LNCAP (cell line): ENCODE data around the gene POLD4.

Experiments
- TF ChIP-seq, protein P1 (sequence below): fragments of 450-650 bp; IDR thresholded peaks from 2 replicates; pipeline ENCODE4 v1.5.1; 2017; ENCODE audit warnings: mild to moderate bottlenecking

The POLD4 gene

DNA sequence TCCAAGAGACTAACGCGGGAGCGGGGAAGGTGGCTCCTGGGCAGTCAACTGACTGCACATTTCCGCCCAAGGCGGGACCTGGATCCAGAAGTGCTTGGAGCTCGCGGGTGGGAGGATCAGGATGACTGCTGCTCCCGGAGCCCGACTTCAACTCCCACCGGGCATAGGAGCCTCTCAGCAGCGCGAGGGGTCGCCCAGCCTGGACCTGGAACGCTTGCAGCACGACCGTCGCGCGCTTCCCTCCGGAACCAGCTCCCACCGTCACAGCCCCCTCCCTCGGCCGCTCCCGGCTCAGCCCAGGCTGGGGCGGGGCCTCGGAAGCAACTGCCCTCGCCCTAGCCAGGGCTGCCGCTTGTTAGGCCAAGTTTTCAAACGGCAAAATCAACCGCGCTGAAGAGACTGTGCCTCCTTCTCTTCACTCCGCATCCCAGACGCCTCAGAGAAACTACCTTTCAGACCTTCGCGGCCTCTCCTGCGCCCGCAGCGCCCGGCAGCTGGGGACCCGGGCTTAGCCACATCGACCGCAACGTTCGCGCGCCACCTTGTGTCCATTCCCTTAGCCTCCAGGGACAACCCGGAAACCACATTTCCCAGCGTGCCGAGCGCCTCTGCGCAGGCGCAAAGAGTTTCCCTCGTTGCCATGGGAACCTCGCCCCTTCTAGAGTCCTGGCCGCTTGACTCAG, 36.0 kb downstream of the POLD4 start:
- TF ChIP-seq, protein P1, sequence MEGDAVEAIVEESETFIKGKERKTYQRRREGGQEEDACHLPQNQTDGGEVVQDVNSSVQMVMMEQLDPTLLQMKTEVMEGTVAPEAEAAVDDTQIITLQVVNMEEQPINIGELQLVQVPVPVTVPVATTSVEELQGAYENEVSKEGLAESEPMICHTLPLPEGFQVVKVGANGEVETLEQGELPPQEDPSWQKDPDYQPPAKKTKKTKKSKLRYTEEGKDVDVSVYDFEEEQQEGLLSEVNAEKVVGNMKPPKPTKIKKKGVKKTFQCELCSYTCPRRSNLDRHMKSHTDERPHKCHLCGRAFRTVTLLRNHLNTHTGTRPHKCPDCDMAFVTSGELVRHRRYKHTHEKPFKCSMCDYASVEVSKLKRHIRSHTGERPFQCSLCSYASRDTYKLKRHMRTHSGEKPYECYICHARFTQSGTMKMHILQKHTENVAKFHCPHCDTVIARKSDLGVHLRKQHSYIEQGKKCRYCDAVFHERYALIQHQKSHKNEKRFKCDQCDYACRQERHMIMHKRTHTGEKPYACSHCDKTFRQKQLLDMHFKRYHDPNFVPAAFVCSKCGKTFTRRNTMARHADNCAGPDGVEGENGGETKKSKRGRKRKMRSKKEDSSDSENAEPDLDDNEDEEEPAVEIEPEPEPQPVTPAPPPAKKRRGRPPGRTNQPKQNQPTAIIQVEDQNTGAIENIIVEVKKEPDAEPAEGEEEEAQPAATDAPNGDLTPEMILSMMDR: peak; percentile 87

DNA sequence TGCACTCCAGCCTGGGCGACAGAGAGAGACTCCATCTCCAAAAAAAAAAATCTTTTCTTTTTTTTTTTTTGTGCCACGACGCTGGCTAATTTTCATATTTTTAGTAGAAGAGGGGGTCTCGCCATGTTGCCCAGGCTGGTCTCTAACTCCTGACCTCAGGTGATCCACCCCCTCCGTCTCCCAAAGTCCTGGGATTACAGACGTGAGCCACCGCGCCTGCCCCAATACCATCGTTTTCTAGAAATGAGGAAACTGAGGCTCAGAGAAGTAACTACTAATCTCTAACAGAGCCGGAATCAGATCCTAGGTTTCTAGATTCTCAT, 36.5 kb downstream of the POLD4 start:
- TF ChIP-seq, protein P1: no peak

DNA sequence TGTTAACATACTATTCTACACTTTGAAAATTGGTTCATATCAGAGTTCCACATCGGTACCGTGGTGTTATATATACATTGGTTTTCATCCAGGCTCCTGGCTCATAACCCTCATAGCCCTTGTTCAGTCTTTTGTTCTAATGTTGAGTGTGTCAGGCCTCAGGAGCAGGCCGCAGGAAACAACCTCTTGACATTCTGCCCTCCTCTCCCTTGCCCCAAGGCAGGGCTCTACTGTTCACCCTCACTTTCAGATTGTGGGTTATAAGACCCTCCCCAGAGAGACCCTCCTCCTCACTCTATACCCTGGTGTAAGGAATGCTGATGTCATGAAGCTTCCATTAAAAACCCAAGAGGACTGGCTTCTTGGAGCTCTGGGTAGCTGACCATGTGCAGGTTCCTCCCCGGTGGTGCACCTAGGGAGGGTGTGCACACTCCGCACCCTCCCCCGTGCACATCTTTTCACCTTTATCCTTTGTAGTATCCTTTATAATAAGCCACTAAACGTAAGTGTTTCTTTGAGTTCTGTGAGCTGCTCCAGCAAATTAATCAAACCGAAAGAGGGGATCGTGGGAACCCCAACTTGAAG, 37.9 kb downstream of the POLD4 start:
- TF ChIP-seq, protein P1: no peak

DNA sequence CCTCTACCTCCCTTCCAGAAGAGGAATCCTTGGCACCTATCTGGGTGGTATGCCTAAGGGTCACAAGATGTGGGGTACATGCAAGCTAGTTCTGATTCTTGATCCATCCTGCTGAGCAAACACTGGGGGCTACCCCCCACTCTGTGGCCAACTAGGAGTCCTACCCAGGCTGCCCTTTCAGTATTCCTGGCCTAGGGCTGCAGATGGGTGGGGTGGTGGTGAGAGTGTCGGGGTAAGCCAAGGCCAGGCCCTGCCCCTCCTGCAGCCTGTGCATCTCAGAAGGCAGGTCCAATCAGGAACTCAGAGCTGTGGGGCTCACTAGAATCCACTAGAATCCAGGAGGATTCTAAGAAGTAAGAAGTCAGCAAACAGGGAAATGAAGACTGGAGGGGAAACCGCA, 39.1 kb downstream of the POLD4 start:
- TF ChIP-seq, protein P1: no peak

DNA sequence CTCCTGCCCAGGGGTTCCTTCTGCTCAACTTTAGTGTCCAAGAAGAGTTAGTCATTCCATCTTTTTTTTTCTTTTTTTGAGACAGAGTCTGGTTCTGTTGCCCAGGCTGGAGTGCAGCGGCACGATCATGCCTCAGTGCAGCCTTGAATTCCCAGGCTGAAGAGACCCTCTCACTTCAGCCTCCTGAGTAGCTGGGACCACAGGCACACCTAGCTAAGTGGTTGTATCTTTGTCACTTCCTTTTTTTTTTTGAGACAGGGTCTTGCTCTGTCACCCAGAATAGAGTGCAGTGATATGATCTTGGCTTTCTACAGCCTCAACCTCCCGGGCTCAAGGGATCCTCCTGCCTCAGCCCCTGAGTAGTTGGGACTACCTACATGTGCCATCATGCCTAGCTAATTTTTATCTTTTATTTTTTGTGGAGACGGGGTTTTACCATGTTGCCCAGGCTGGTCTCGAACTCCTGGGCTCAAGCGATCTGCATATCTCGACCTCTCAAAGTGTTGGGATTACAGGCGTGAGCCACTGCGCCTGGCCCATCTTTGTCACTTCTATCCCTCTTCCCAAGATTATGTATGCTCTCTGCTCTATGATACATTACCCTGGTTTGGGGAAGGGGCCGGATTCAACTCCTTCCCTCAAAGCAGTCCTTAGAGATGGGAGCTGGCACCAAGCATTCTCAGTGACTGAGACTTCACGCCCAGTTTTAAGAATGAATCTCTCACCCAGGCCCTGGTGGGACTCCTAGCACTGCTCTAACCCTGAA, 40.0 kb downstream of the POLD4 start:
- TF ChIP-seq, protein P1: no peak

DNA sequence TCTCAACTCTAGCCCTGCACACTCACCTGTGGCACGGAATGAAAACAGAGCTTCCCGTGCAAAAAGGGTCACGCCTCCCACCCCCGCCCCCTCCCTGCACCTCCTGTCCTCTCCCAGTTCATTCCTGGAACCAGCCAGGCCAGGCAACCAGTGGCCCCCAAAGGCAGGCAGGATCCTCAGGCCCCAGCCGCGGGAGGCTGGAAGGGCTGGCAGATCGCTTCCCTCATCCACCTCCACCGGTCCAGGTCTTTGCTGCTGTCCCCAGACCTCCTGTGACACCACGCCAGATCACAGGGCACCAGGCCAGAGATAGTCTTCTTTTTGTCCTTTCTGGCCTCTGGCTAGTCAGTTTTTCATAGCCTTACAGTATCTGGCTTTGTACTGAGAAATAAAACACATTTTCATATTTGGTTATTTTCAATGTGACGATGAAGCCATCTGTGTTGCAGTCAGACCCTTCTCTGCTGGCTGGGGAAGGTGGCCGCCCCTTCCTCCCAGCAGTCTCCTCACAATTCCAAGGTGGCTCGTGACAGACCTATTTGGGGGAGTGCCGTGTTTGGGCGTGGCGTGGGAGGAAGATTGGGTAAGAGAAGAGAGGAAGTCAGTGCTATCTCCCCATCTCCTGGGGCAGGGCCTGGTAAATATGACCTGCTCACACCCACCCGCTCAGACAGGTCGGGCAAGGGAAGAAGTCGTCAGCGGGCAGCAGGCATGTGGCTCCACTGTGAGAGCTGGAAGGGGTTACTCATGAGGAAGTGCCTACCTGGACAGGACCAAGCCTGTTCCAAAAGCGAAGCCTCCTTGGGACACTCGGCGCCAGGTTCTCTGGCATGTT, 40.9 kb downstream of the POLD4 start:
- TF ChIP-seq, protein P1: no peak

DNA sequence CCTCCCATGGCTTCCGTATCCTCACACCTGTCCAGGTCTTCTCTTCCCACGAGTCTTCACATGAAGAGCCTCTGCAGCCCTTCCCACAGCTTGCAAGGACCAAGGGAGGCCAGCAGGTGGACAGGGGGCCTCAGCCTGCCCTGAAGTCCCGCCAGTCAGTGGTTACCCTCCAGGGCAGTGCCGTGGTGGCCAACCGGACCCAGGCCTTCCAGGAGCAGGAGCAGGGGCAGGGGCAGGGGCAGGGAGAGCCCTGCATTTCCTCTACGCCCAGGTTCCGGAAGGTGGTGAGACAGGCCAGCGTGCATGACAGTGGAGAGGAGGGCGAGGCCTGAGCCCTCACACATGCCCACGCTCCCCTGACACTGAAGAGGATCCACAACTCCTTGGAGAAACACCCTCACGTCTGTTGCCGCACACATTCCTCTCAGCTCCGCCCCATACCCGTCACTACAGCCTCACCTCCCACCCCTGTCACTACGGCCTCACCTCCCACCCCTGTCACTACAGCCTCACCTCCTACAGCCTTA, 41.7 kb downstream of the POLD4 start:
- TF ChIP-seq, protein P1: no peak
